ENCODE data around the gene SLC4A5.
A peak's percentile ranks its signal among the peaks of the same experiment; 100 is the strongest.
"Not testable (repeated sequence)": the region's sequence is repeated elsewhere in the genome, so short reads cannot be mapped to it uniquely, and the experiment has no call there.

SLC4A5 gene

DNA sequence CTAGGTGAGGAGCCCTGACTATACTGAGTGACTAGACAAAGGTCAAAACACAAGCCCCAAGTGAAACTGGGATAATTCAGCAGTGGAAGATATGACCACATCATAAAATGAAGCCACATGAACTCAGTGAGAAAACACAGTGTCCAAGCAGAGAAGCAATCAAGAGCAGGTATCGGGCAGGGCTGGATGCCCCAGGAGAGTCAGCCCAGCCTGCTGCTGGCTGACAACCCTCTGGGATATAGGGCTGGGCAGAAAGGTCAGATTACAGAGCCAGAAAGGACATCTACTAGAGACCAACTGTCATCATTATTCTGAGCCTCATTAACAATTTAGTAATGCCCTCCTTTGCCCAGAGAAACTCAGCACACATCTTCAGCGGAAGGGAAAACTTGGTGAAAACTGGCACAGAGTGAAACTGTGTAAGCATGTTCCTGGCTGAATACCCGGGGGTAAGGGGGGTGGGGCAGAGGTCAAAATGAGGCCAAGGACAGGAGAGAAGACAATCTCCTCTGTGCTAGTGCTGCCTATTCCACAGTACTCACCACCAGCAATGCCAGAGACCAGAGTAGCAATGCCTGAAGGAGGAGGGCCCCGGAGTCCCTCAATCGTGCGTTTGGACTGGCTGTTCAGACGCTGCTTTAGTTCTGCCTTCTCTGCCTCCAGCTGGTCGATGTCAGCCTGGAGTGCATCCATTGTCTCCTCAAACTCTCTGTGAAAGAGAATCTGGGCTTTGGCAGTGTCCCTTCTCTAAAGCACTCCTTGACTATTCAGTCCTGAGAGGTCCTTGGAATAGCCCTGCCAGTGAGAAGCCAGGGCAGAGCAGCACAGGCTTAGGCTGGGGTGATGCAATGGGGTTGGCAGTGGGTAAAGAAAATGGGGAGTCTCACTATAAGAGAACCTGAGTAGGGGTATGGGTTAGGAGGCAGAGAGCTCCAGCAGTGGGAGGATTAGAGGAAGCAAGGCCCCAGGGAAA, 21.6 kb upstream of the SLC4A5 start:
- no peak for DNase-seq

DNA sequence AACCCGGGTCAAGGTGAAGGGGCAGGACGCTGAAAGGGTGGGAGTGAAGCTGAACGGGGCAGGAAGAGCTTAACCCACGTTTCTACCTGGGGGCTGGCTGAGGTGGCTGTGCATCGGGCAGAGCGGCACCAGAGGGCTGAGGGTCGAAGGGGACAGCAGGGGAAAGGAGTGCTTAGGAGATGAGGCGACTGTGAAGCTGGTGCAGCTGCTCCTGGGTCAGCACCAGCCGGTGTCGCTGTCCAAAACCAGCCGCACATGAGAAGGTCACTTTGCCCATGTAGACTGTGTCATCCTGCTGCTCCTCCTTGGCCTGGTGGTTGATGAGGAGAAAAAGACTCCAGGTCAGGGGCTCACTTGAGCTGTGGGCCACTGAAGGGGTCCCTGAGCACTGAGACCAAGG, 18.1 kb upstream of the SLC4A5 start:
- no peak for DNase-seq

DNA sequence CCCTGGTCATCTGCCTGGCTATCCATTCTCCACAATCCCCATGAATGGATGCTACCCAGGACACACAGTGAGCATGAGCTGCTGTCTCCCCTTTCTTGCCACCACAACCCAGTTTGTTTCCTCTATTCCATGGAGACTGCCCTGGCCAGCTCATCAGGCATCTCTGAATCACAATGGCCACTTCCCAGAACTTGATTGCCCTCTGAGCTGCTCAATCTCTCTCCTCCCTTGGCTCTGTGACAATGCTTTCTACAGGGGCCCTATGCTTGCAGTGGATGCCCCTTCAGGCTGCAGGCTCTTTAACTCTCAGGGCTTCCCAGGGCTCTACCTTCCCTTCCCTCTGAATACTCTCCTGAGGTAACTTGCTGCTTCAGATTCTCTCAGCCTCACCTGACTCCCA, 14.4 kb upstream of the SLC4A5 start:
- DNase-seq, result no peak

DNA sequence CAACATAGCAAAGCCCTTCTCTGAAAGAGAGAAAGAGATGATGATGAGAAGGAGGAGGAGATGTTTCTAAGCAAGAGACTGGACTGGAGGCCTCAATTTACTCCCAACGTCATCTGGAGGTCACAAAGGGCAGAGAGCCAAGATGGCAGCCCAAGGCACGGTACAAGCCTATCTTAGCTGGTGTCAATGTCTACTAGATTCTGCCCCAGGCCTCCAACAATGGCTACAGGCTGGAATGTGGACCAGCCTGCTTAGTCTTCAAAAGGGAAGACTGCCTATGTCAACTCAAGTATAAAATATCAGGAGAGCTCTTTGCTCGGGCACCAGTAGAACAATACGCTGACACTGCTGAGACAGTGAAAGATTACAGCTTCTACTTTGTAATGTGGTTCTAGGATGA, 6.7 kb upstream of the SLC4A5 start:
- DNase-seq, result no peak

DNA sequence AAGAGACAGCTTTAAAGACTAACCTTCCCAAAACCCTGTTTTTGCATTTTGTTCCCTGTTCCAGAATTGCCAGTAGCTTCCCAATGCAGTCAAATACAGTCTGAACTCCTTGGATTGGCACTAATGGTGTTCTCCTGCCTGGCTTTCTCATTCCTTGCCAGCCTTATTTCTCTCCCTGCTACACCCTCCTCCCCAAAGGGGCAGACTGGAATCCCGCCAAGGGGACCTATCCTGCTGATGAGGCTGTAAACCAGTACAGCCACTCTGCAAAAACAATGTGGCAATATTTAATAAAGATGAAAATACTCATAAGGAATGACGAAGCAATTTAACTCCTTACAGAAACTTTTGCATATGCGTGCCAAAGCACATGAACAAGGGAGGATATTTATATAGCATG, 4.5 kb upstream of the SLC4A5 start:
- DNase-seq, result no peak

DNA sequence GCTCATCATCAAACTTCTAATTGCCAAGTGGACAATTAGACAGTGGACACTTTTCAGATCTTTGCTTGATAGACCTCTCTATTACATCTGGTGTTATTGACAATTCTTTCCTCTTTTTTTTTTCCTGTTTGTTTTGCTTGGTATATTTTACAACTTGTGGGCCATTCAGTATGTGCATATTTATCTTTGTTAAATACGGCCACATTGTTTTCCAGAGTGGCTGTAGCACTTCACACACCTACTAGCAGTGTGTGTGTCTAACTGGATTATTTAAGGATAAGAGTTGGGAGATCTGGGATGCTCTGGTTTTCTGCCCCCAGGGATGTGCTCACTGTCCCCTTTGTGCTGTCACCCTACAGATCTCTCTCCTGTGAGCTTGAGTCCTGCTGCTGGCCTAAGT, 4.1 kb upstream of the SLC4A5 start:
- no peak for DNase-seq

DNA sequence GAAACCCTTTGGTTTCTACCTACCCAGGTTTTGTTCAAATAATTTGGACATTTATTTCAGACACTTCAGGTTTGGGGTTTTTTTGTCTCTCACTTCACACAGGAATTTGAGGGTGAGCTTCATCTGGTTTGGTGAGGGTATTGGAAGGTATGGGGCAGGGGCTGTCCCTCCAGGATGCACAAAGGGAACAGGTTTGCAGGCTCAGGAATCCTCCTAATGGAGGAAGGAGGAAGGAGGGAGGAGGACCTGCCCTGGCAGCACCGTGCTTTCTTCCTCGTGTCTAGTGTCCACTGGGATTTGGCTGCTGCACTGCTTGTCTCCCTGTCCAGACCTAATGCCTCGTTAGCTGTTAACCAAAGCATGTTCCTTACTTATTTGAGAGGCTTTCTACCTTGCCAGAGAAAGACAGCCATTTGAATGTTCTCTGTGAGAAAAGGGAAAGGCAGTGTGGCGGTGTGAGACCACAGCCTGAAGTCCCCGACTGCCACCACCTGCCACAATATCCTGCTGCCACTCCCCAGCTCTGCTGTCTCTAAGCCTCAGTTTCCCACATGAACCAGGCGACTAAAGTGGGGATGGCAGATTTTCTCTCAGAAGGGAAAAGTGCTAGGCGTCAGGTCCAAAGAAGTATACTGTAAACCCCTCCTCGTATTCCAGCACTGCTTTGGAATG, 2.2 kb upstream of the SLC4A5 start:
- no peak for DNase-seq

DNA sequence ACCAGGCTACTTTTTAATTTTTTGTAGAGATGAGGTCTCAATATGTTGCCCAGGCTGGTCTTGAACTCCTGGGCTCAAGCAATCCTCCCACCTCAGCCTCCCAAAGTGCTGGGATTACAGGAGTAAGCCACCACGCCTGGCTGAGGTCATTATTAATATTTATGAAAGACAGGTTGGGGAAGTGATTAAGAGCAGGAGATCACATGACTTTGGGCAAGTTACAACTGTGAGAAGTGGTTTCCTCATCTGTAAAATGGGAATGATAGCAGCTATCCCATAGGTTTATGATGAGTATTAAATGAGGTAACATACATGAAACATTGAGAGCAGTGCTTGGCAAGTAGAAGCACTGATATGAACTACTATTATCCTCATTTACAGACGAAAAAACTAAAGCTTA, 7.0 kb downstream of the SLC4A5 start:
- DNase-seq, result not testable (repeated sequence)

DNA sequence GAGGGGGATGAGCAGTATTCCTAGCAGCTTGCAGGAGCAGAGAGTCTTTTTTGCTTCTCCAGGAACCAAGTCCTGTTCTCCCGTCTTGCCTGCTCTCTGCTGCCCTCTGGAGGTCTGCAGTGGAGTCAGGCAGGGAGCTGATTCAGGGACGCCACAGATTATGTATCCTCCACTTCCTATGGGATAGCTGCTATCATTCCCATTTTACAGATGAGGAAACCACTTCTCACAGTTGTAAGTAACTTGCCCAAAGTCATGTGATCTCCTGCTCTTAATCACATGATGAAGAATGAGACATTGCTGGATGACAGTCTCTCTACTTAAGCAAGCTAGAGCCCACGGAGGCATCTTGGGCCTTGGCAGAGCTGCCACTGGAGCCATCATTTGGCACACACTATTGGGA, 8.3 kb downstream of the SLC4A5 start:
- peak; percentile 69 to 71 for DNase-seq

DNA sequence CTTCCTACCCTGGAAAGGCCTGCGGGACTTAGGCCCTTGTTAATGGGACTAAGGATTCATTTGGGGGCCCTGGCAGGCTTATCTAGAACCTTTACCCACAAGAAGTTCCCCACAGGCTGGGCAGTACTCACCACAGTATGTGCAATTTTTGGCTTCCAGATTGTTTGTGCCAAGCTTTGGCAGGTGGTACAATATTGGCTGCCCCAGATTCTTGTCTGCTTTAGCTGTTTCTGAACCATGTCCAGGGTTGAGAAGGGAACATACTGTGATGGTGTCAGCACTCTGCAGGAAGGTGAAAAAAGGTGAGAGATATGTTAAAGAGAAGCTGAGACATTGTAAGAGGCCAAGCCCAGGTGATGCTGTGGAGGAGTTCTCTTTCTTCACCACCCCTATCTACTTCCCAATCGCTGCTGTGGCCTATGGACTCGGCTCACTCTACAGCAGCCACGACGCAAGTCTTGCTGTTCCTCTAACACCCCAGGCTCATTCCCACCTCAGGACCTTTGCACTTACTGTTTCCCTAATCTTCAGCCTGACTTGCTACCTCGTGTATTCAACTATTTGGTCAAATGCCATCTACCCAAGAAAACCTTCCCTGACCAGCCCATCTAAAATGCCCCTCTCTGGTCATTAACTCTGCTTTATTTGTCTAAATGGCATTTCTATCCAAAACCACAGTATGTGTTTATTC, 9.2 kb downstream of the SLC4A5 start:
- DNase-seq, result no peak

DNA sequence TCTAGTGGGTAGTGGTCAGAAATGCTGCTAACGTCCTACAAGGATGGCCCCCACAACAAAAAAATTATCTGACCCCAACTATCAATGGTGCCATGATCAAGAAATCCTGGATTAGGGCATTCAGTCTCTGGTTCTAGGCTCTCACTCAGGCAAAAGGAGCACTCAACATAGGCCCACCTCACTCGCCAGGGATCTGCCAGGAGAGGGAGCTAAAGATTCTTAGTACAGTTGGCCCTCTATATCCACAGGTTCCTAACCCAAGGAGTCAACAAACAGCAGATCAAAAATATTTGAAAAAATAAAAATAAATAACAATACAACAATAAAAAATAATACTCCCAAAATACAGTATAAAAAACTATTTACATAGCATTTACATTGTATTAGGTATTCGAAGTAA, 10.0 kb downstream of the SLC4A5 start:
- no peak for DNase-seq

DNA sequence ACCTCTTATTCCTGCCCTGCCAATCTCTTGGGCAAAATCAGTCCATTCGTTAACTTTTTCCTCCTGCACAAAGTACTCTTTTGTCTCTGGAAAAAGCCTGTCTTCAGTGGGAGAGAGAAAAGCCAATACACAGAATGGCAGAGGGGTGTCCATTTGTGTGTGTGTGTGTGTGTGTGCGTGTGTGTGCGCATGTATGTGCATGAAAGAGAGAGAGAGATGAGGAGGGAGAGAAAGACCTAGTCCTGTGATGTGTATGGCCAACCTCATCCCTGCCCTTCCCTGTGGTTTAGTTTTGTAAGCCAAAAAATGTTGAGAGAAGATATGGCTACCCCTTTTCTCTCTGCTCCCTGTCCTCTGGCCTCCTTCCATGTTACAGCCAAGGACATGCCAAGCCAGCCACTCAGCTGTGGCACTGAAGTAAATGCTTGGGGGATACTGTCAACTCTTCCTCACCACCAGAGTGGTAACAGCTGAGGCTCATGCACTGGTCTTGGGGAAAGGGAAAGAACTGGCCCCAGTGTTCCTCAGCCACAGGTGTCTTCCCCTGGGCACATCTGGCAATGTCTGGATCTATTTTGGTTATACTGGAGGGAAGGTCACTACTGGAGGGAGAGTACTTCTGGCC, 10.6 kb downstream of the SLC4A5 start:
- DNase-seq, result no peak

DNA sequence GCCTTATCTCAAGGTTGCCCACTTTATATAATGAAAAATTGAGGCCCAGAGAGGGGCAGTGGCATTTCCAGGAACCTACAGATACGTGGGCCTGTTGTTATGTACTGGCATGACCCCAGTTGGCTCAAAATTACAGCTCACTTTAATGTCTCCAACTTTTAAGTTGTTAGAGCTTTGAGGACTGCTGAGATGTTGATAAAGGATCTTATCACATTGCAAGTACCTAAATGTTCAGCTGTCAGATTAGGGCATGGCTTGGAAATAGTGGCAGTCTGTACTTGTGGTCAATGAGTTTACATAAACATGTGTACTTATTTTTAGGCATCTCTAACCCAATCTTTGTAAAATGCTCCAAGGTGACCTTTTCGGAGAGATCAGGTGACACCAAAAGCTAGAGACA, 14.6 kb downstream of the SLC4A5 start:
- no peak for DNase-seq

DNA sequence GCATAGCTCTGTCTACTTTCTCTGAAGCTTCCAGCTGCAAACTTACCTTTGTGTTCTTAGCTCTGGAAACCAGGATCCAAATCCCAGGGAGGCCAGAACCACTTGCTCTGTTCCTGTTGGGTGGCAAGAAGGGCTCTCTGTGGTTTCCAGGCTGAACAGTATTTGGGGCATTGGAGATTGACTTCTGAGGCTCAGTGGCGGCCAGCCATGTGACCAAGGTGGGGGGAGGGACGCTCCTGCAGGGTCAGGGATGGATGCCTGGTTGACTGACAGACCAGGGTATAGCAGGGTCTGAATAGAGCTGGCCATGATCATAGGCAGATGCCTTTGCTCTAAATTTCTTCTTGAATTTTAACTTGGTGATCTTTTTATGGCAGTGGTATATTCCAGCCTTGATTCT, 15.1 kb downstream of the SLC4A5 start:
- DNase-seq, result no peak

DNA sequence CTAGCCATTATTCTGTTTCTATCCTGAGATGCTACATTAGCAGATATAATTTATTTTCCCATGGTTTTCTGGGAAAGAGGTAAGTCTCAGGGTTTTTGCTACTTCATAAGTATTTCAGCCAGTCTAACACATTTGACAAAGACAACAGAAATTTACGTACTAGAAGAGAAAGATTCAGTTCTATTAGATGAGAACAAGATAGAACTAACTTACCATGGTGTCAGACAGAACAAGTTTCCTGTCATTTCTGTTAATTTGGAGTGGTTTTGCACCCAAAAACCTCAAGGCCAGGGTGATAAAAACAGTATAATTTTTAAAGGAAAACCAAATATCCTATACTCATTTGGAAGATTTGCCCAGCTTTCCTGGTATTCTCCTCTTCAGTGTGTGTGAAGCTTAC, 15.6 kb downstream of the SLC4A5 start:
- no peak for DNase-seq

DNA sequence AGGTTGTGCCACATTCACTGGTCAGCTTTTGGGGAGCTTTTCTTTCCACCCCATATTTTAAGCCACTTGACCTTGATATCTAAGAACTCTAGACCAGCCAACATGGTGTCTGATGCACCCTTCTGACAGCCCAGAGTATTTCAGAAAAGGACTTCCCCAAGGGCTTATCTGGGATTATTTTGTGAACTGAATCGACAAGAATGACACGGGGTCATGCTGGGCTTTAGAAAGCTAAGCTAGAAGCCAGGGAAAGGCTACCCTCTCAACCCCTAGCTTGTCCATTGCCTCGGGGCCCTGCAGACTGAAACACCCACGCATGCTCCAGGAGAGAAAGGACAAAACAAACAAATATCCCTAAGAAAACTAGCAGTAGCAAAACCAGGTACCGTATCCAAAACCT, 16.0 kb downstream of the SLC4A5 start:
- no peak for DNase-seq

DNA sequence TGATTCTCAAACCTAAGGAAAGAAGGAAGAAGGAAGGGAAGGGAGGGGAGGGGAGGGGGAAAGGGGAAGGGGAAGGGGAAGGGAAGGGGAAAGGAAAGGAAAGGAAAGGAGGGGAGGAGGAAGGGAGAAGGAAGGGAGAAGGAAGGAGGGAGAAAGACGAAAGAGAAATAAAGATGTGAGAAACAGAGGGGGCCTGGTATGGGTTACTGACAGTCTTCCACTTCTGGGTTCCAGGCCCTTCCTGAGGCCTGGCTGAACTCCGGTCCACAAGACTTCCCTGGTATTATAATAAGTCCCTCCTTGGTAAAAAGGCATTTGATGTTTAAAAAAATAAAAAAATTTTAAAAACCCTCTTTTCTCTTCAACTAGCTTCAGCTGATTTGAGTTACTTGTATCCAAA, 17.4 kb downstream of the SLC4A5 start:
- no peak for DNase-seq

DNA sequence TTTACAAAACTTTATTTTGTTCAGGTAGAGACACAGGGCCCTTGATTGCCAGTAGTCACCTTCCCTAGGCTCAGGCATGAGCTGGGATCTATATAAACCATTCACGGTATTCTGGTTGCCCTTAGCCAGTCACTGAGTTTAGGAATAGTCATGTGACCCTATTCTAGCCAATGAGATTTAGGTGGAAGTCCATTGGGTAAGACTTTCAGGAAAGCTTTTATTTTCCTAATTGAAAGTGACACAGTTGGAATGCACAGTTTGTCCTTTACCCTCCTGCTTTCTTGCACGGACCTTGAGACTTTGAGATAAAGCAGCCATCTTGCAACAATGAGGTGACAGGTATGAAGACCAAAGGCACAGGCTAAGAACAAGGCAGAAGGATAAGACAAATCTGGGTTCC, 21.5 kb downstream of the SLC4A5 start:
- no peak for DNase-seq

DNA sequence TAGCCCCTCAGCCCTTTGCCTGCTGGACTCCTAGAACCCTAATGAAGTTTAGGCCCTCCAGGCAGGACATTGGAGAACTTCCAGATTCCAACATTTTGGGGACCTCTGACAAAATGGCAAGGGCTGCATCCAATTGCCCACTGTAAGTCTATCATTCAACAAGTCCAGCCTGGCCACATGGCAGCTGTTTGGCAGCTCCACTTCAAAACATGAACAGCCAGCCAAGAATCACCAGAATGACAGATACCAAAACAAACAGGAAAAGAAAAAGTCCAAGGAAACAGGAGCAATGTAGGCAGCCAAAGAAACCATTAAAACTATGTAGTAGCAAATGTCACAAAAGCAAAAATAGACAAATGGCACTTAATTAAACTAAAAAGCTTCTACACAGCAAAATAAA, 25.5 kb downstream of the SLC4A5 start:
- no peak for DNase-seq

DNA sequence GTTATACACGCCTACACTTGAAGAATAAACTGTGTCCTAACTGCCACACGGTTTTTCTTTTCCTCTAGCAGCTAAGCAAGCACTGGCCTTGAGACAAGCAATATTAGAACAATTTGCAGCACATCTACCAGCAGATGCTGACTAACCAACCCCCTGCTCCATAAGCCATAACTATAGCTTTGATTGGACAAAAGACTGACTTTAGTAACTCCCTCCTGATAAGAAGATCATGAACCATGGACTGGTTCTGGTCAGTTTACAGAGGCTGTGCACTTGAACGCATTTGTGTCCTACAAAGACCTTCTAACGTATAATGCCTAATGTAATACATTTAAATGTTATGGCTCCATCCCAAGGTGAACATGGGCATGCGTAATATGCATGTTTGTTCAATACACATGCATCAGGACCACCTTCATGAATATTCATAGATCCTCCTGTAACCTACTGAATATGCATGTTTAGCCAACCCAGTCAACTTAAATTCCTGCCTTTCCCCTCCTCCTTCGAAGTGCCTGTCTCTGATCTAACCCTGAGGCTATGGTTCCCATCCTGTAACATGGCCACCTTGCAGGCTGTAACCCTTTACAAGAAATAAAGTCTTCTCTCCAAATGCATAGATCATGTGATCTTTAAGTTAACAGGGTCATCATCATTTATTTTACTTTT, 26.5 kb downstream of the SLC4A5 start:
- no peak for DNase-seq

DNA sequence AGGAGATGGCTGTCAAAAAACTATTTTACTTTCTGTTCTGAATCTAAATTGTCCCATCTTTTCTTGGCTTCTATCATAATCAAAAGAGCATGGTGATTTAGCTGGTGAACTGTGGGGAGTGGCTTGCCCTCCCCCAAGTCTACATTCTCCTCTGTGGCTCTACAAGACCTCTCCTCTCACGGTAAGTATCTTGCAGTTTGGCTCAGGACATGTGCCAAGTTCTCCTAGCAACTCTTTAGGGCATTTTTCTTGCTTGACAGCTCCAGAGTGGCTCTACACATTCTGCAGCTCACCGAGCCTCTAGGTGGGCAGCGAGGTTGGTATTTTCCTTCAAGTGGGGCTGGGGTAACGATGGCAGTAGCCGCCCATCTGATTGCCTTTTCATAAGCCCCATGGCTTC, 29.1 kb downstream of the SLC4A5 start:
- no peak for DNase-seq

DNA sequence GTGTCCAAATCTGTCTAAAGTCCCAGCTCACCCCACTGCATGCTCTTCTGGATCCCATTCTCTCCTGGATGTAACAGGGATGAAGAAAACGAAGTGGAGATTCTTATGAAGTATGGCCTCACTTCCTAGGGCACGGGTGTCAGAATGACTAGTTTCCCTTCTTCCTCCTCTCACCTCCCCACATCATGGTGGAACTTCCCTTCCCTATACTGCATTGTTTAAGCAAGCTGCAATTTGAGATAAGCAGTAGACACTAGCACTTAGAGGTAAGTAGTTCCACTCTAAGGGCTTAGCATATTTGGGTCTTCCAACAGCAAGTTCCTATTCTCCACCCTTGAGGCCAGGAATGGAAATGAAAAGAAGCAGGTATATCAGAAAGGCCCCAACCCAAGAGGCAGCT, 29.7 kb downstream of the SLC4A5 start:
- no peak for DNase-seq

DNA sequence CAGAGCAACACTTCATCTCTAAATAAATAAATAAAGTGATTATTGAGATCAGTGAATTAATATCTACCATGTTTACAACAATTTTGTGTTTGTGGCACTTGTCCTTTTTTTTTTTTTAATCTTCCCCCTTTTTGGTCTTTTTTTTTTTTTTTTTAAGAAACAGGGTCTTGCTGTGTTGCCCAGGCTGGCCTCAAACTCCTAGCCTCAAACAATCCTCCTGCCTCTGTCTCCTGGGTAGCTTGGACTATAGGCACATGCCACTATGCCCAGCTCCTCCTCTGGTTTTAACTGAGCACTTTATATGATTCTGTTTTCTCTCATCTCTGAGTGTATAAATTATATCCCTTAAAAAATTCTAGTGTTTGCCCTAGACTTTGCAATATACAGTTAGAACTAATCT, 30.3 kb downstream of the SLC4A5 start:
- no peak for DNase-seq

All from activated CD4-positive, alpha-beta T cell treated with anti-CD3 and anti-CD28 coated beads, Interleukin-2, amount 50 U/mL, for 4 hours (primary cell).